HL-60 (cell line): ENCODE measurements around the gene LYSMD4.
"Not testable (repeated sequence)": the region's sequence is repeated elsewhere in the genome, so short reads cannot be mapped to it uniquely, and the experiment has no call there.

Source experiments
- DNase-seq, 2 experiments: peaks; one replicate each; pipeline ENCODE4 v3.0.0-alpha.2; 2010 to 2020; ENCODE audit warnings: low read depth in 1 of 2, low spot score in 1 of 2
- H3K27ac ChIP-seq: fragments of 250-450 bp; sonication (Bioruptor Pico); replicated peaks from 2 replicates; pipeline ENCODE4 v1.5.1; 2020; ENCODE audit warnings: mild to moderate bottlenecking, moderate library complexity
- H3K27me3 ChIP-seq: fragments of 250-450 bp; sonication (Bioruptor Pico); 2 replicates; pipeline ENCODE4 v1.5.1; 2021; ENCODE audit warnings: mild to moderate bottlenecking, moderate library complexity; ENCODE audit not compliant: insufficient read depth, poor library complexity, severe bottlenecking
- H3K4me3 ChIP-seq: replicated peaks from 2 replicates; pipeline ENCODE4 v1.5.1; 2011; ENCODE audit warnings: mild to moderate bottlenecking, control low read depth, low read length; ENCODE audit not compliant: insufficient read depth
- CTCF ChIP-seq: IDR thresholded peaks from one replicate; pipeline ENCODE4 v1.5.1; 2011; ENCODE audit warnings: low read length, control low read depth, inconsistent platforms; ENCODE audit not compliant: insufficient read depth
- GABPA ChIP-seq: IDR thresholded peaks from 2 replicates; pipeline ENCODE4 v1.6.1; 2012; ENCODE audit warnings: low read depth
- POLR2AphosphoS5 ChIP-seq: IDR thresholded peaks from 2 replicates; pipeline ENCODE4 v1.6.1; 2012; ENCODE audit warnings: low read depth
- REST ChIP-seq: IDR thresholded peaks from 2 replicates; pipeline ENCODE4 v1.6.1; 2012; ENCODE audit warnings: low read depth; ENCODE audit not compliant: insufficient replicate concordance
- SPI1 ChIP-seq: IDR thresholded peaks from 2 replicates; pipeline ENCODE4 v1.6.1; 2012; ENCODE audit warnings: low read depth, mild to moderate bottlenecking, borderline replicate concordance

The LYSMD4 gene

GRCh38 chr15:99738021-99738847 is 5.0 kb upstream of the LYSMD4 start:
- Histone ChIP-seq H3K27ac (no peak overlapping the region), H3K27me3 (no peaks in the 10 kb centered on the region), H3K4me3 (no peak overlapping the region)
- no peak for DNase-seq
- TF ChIP-seq CTCF (no peak), POLR2AphosphoS5 (no peak), REST (no peak), GABPA (no peak), SPI1 (no peak)

GRCh38 chr15:99736702-99737101 is 3.5 kb upstream of the LYSMD4 start:
- no peaks in the 10 kb centered on the region for H3K27me3 ChIP-seq
- H3K27ac ChIP-seq: no peak overlapping the region
- no peak for DNase-seq
- TF ChIP-seq GABPA: no peak
- no peak overlapping the region for H3K4me3 ChIP-seq

- TF ChIP-seq CTCF: no peak
- H3K27me3 ChIP-seq: no peaks in the 10 kb centered on the region
- DNase-seq: no peak
- H3K27ac ChIP-seq: no peak overlapping the region
- H3K4me3 ChIP-seq: no peak overlapping the region
Measured at GRCh38 chr15:99735868-99736267, 2.6 kb upstream of the LYSMD4 start.

- DNase-seq: no peak
- Histone ChIP-seq H3K4me3 (no peak overlapping the region), H3K27ac (no peak overlapping the region), H3K27me3 (no peaks in the 10 kb centered on the region)
- TF ChIP-seq CTCF (no peak), REST (no peak), GABPA (no peak), POLR2AphosphoS5 (no peak)
Measured at GRCh38 chr15:99734575-99734974, 1.3 kb upstream of the LYSMD4 start.

GRCh38 chr15:99734040-99734291 is 729 bp upstream of the LYSMD4 start:
- Histone ChIP-seq H3K27ac (peak overlapping the region; percentile 69; the same call in 1 of the 2 replicates), H3K4me3 (peak overlapping the region; percentile 48)
- not testable (repeated sequence) for DNase-seq, H3K27me3 ChIP-seq
